HG02885 (cell line): ENCODE data around the gene COL28A1.
"Not testable (repeated sequence)": the region's sequence is repeated elsewhere in the genome, so short reads cannot be mapped to it uniquely, and the experiment has no call there.

Experiments
- ATAC-seq: cut with Tn5 transposase; IDR thresholded peaks from one replicate; pipeline ENCODE4 v1.9.1; 2021; ENCODE audit warnings: mild to moderate bottlenecking; ENCODE audit not compliant: unreplicated experiment, poor library complexity

Gene COL28A1

GRCh38 chr7:7563269-7563668 is 27.6 kb upstream of the COL28A1 start:
- ATAC-seq: no peak

GRCh38 chr7:7562736-7563135 is 27.1 kb upstream of the COL28A1 start:
- no peak for ATAC-seq

- not testable (repeated sequence) for ATAC-seq
Measured at GRCh38 chr7:7561591-7561990, 25.9 kb upstream of the COL28A1 start.

GRCh38 chr7:7557252-7557651 is 21.6 kb upstream of the COL28A1 start:
- ATAC-seq: no peak

- no peak for ATAC-seq
Measured at GRCh38 chr7:7556852-7557251, 21.2 kb upstream of the COL28A1 start.

- ATAC-seq: no peak
Measured at GRCh38 chr7:7554649-7555575, 19.2 kb upstream of the COL28A1 start.

- ATAC-seq: no peak
Measured at GRCh38 chr7:7554021-7554432, 18.4 kb upstream of the COL28A1 start.

- no peak for ATAC-seq
Measured at GRCh38 chr7:7553386-7553785, 17.7 kb upstream of the COL28A1 start.

- ATAC-seq: no peak
Measured at GRCh38 chr7:7552199-7552598, 16.5 kb upstream of the COL28A1 start.

- no peak for ATAC-seq
Measured at GRCh38 chr7:7550663-7551062, 15.0 kb upstream of the COL28A1 start.

- no peak for ATAC-seq
Measured at GRCh38 chr7:7548407-7548806, 12.7 kb upstream of the COL28A1 start.

- ATAC-seq: no peak
Measured at GRCh38 chr7:7542251-7542835, 6.7 kb upstream of the COL28A1 start.

- ATAC-seq: no peak
Measured at GRCh38 chr7:7539711-7540110, 4.0 kb upstream of the COL28A1 start.

GRCh38 chr7:7539152-7539551 is 3.5 kb upstream of the COL28A1 start:
- no peak for ATAC-seq

GRCh38 chr7:7537711-7538110 is 2.0 kb upstream of the COL28A1 start:
- ATAC-seq: no peak

GRCh38 chr7:7536396-7537019 is 835 bp upstream of the COL28A1 start:
- no peak for ATAC-seq

GRCh38 chr7:7533831-7534430 is 1.7 kb downstream of the COL28A1 start:
- ATAC-seq: no peak

- ATAC-seq: no peak
Measured at GRCh38 chr7:7529328-7529727, 6.3 kb downstream of the COL28A1 start.

- ATAC-seq: no peak
Measured at GRCh38 chr7:7527047-7527446, 8.6 kb downstream of the COL28A1 start.

GRCh38 chr7:7526006-7526405 is 9.7 kb downstream of the COL28A1 start:
- ATAC-seq: no peak

GRCh38 chr7:7524121-7524520 is 11.6 kb downstream of the COL28A1 start:
- no peak for ATAC-seq
